Pancreas (tissue), 10 donors: ENCODE measurements around the gene SHB. TPM values are rescaled to one million over a fixed set of nuclear protein-coding genes. Genes with fewer than 3 reads are reported as not detected.
A peak's percentile ranks its signal among the peaks of the same experiment; 100 is the strongest.

Experiments used
- ATAC-seq, 4 donors: fragments of 200-7000 bp; cut with Tn5 transposase; one replicate each; pipeline versions ENCODE4 v1.8.0 to v1.9.1; 2020; ENCODE audit warnings: mild to moderate bottlenecking in 4 of 4, moderate library complexity in 4 of 4
- DNase-seq, 6 donors: peaks; one replicate each; pipeline ENCODE4 v3.0.0-alpha.2; 2020
- FAIRE-seq: peaks from 2 replicates; lab custom pipeline; 2012; peaks lifted over from hg19 to GRCh38; lab: Jason Lieb, UNC
- H3K27ac ChIP-seq, 4 donors: fragments of 200-600 bp; sonication (generic); 1 replicate in 3 of 4; 2 replicates in 1 of 4; pipeline versions ENCODE4 v1.5.0 to v1.8.0; 2020
- H3K27me3 ChIP-seq, 4 donors: fragments of 200-600 bp; one replicate each; pipeline ENCODE4 v1.8.0; 2021
- H3K36me3 ChIP-seq, 3 donors: fragments of 200-600 bp; sonication (generic) in 1 of 3; one replicate each; pipeline versions ENCODE4 v1.5.0 to v1.8.0; 2020 to 2021
- H3K4me1 ChIP-seq, 3 donors: fragments of 200-600 bp; one replicate each; pipeline ENCODE4 v1.8.0; 2021
- H3K4me3 ChIP-seq, 4 donors: fragments of 200-600 bp; sonication (generic) in 2 of 4; one replicate each; pipeline versions ENCODE4 v1.5.0 to v1.8.0; 2020 to 2021
- H3K9me3 ChIP-seq, 4 donors: fragments of 200-600 bp; one replicate each; pipeline ENCODE4 v1.8.0; 2021
- CTCF ChIP-seq, 4 donors: fragments of 200-600 bp; sonication (generic) in 3 of 4; IDR thresholded peaks; one replicate each; pipeline versions ENCODE4 v1.5.0 to v1.8.0; 2021; ENCODE audit warnings: antibody characterized with exemption in 4 of 4
- WGBS, 2 donors: extraction: QIAGEN DNeasy Blood & Tissue Kit; methylation state at CpG; one replicate each; pipeline ENCODE4 v1.1.7; 2013; 5-methylcytosine and 5-hydroxymethylcytosine counted together
- intact Hi-C, 3 donors: fragments of 100-400 bp; cut with DNase I; formaldehyde crosslinking; loops; one replicate each; pipeline versions ENCODE4 v1.11.1 to v1.14.2; 2022
- polyA plus RNA-seq, 2 donors: library from polyadenylated mRNA; stranded (reverse); fragments of 200-250 nt; gene quantifications; one replicate each; pipeline ENCODE4 v1.2.3, GENCODE V29; 2013
- total RNA-seq, 6 donors: library from RNA; stranded (reverse); fragmentation: NEBNext Ultra II Directional in 4 of 6; extraction: Animal tissue kit (Norgen Biotek cat#: 25700) in 4 of 6; gene quantifications; one replicate each; pipeline versions ENCODE4 v1.2.1 to v1.2.4, GENCODE V29; 2021 to 2023
- donor health status: healthy with polysubstance abuse.
- donor health status: DM: no; HTN: no; CAD: no; lungs with moderate emphysema.
- donor health status: DM: no; HTN: no; CAD: no.
- donor health status: control.
- donor health status: control.
- donor health status: Bipolar disorder and iron deficiency.
- donor health status: DM: yes; HTN: yes; CAD: no.
- donor health status: DM: no; HTN: no; CAD: no.
- donor health status: DM: no; HTN: no; CAD: no.
- donor health status: DM: yes; HTN: yes; CAD: no.

SHB gene
- total and polyA plus RNA-seq, 8 donors, result 11.5 to 24.2 (median 19.2) TPM

DNA sequence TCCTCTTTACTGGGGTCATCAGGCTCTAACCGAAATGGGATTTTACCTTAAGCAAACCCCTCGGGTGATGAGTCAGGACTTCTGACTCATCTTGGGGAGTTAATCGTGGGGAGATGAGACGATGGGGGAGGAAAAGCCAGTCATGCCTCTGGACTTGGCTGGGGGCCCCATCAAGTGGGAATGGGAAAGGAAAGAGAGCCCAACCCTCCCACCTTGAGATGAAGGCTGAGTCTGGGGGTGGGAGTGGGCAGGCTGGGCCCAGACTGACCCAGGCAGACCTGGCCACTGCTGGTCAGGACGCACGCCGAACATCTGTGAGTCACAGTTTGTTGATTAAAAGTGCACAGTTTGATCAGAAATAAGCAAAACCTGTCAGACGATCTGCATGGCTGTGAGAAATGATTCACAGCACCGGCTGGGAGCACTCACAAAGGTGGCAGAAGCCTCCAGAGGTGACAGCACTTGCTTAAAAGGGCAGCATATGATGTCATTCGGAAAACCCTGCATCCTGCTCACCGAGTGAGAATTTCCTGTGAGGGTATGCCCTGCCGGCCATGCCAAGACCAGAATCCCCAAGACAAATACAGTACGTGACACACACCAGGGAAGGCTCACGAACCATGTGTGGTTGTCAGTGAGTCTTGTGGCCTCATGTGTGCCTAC is 115.1 kb downstream of the SHB start:
- Histone ChIP-seq H3K9me3 (no peaks in the 10 kb centered on the region), H3K36me3 (peaks cover 0 to 24% (median 8%) of the 10 kb centered on the region in 3 donors), H3K4me1 (peaks cover 6 to 21% (median 9%) of the 10 kb centered on the region in 3 donors), H3K4me3 (no peak overlapping the region), H3K27me3 (no peaks in the 10 kb centered on the region), H3K27ac (peak overlapping the region in 3 of 4 donors; percentile 10 to 67 (median 64))
- WGBS, 2 donors, result 67 to 74% methylated on average over 14 of the region's 14 CpGs
- DNase-seq (peak in 1 of 6 donors; percentile 46), ATAC-seq (peak in 3 of 4 donors; percentile 14 to 57 (median 38)), FAIRE-seq (no peak)
- intact Hi-C loops, result no loop called here
- no peak for TF ChIP-seq CTCF (IDR thresholded peaks at IDR 0.05)

DNA sequence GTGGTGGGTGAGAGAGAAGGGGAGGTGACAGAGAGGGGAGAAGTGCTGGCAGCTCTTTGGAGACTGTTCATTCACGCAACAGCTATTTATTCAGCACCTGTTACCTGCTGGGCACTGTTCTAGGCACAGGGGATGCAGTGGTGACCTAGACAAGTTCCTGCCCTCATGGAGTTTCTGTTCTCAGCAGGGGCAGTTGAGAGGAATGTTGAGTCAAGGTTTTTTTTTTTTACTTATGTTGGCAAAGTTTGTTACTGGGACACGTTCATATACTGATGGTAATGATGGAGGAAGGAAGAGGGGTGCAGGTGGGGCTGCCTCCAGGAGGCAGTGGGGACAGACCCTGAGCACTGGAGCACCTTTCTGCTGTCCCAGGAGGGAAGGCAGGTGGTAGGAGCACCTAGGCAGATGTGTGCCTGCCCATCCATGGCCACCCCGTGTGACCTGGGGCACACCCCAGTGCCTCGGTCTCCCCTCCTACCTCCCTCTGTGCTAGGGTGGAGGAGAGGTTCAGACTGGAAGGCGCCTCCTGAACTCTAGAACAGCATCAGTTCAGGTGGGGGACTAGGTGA is 115.7 kb downstream of the SHB start:
- no peak for ATAC-seq
- WGBS, 2 donors, result 93 to 96% methylated on average over 5 of the region's 5 CpGs
- Histone ChIP-seq H3K4me3 (no peak overlapping the region), H3K4me1 (peaks cover 6 to 21% (median 9%) of the 10 kb centered on the region in 3 donors), H3K9me3 (no peaks in the 10 kb centered on the region), H3K27ac (peak overlapping the region in 3 of 4 donors; percentile 10 to 67 (median 64)), H3K36me3 (peaks cover 0 to 26% (median 8%) of the 10 kb centered on the region in 3 donors), H3K27me3 (no peaks in the 10 kb centered on the region)
- no peak for DNase-seq
- TF ChIP-seq CTCF (IDR thresholded peaks at IDR 0.05), result no peak
- FAIRE-seq, result no peak
- intact Hi-C loops, result no loop called here

GRCh38 chr9:37952731-37953130 is 116.3 kb downstream of the SHB start:
- Histone ChIP-seq H3K27ac (peak overlapping the region in 1 of 4 donors; percentile 67), H3K9me3 (no peaks in the 10 kb centered on the region), H3K27me3 (no peaks in the 10 kb centered on the region), H3K4me1 (peaks cover 6 to 20% (median 9%) of the 10 kb centered on the region in 3 donors), H3K4me3 (no peak overlapping the region), H3K36me3 (peaks cover 0 to 32% (median 8%) of the 10 kb centered on the region in 3 donors)
- no peak for DNase-seq
- intact Hi-C loops, result no loop called here
- no peak for TF ChIP-seq CTCF (IDR thresholded peaks at IDR 0.05)
- no peak for ATAC-seq
- 86 to 91% methylated on average over 6 of the region's 6 CpGs for WGBS, 2 donors
- FAIRE-seq, result no peak

GRCh38 chr9:37951671-37952449 is 117.2 kb downstream of the SHB start:
- no peak overlapping the region for H3K4me3 ChIP-seq
- ATAC-seq, result peak in 1 of 4 donors; percentile 37
- no peak for FAIRE-seq
- DNase-seq, result peak in 1 of 6 donors; percentile 17
- WGBS, 2 donors, result 75 to 80% methylated on average over 12 of the region's 12 CpGs
- intact Hi-C loops, result no loop called here
- H3K27ac ChIP-seq, result peak overlapping the region in 3 of 4 donors; percentile 38 to 67 (median 57)
- TF ChIP-seq CTCF (IDR thresholded peaks at IDR 0.05), result no peak
- H3K27me3 ChIP-seq, result no peaks in the 10 kb centered on the region
- H3K4me1 ChIP-seq, result peaks cover 5 to 17% (median 6%) of the 10 kb centered on the region in 3 donors
- peaks cover 0 to 41% (median 8%) of the 10 kb centered on the region in 3 donors for H3K36me3 ChIP-seq
- no peaks in the 10 kb centered on the region for H3K9me3 ChIP-seq
